Measurements from ENCODE around the gene PROX2.

DNA sequence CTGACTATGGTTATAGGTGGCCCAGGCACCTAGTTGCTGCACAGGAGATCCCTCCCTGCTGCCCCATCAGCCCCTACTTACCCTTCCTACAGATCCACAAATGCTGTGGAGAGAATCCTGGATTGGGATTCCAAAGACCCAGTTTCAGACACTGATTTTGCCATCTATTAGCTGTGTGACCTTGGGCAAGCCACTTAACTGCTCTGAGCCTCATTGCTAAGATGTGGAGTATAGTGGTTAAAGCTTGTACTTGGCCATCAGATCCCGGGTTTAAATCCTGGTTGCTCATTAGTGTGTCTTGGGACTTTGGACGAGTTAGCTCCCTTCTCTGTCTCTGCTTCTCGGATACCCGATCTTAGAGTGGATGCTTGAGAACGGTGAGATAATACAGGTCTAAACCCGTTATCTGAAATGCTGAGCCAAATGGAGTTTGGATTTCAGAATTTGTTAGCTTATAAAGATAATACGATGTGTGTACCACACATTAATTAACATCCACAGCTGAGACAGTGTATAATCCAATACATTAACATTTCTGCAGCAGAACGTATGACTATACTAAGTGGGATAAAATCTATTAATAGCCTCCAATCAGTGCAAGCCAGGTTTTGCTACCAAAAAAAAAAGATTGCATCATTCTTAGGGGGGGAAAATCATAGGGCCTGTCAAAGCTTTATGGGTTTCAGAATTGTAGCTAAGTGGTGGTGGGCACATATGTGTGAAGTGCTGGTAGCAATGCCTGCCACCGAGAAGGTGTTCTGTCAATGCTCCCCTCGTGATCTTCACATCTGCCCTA, 16.0 kb downstream of the PROX2 start:
- TF ChIP-seq EZH2 (IDR thresholded peaks at IDR 0.05; ENCODE audit: insufficient read depth, poor library complexity, severe bottlenecking), result no peak
- TF ChIP-seq EZH2phosphoT487 (IDR thresholded peaks at IDR 0.05; ENCODE audit: insufficient read depth, low read depth), result no peak

All from GM23248 (cell line).